Vagina (tissue), 2 donors: Measurements from ENCODE around the gene ABCD4. TPM values are rescaled to one million over a fixed set of nuclear protein-coding genes. Genes with fewer than 3 reads are reported as not detected.

ENCODE experiments used
- DNase-seq, 2 donors: peaks; one replicate each; pipeline ENCODE4 v3.0.0-alpha.2; 2017; ENCODE audit errors: extremely low spot score in 2 of 2
- H3K27ac ChIP-seq: fragments of 200-600 bp; sonication (generic); one replicate; pipeline ENCODE4 v1.5.1; 2019
- H3K27me3 ChIP-seq: fragments of 200-600 bp; sonication (generic); one replicate; pipeline ENCODE4 v1.5.1; 2019
- H3K36me3 ChIP-seq, 2 donors: fragments of 200-600 bp; sonication (generic); one replicate each; pipeline ENCODE4 v1.5.1; 2017 to 2019
- H3K4me1 ChIP-seq: fragments of 200-600 bp; sonication (generic); one replicate; pipeline ENCODE4 v1.5.1; 2019
- H3K4me3 ChIP-seq, 2 donors: fragments of 200-600 bp; sonication (generic); 1 replicate in 1 of 2; 2 replicates in 1 of 2; pipeline ENCODE4 v1.5.1; 2016 to 2019
- H3K9me3 ChIP-seq: fragments of 200-600 bp; sonication (generic); one replicate; pipeline ENCODE4 v1.5.1; 2019
- CTCF ChIP-seq, 3 experiments: fragments of 450-650 bp in 2 of 3; fragments of 200-600 bp in 1 of 3; sonication (generic) in 1 of 3; IDR thresholded peaks; one replicate each; pipeline ENCODE4 v1.5.1; 2017 to 2019; ENCODE audit warnings: antibody characterized with exemption in 3 of 3, mild to moderate bottlenecking in 2 of 3, moderate library complexity in 2 of 3
- POLR2A ChIP-seq, 2 donors: fragments of 450-650 bp; IDR thresholded peaks; one replicate each; pipeline ENCODE4 v1.6.1; 2017; ENCODE audit warnings: antibody characterized with exemption in 2 of 2, mild to moderate bottlenecking in 2 of 2, moderate library complexity in 2 of 2
- POLR2AphosphoS5 ChIP-seq, 2 donors: sonication (generic); formaldehyde crosslinking; IDR thresholded peaks; one replicate each; pipeline ENCODE4 v1.9.0; 2017; ENCODE audit warnings: antibody characterized with exemption in 2 of 2, mild to moderate bottlenecking in 2 of 2, low read depth in 1 of 2; ENCODE audit not compliant: insufficient read depth in 1 of 2
- intact Hi-C: fragments of 100-400 bp; cut with DNase I; formaldehyde crosslinking; loops from one replicate; pipeline ENCODE4 v1.15.1; 2023
- total RNA-seq: library from RNA; depleted of rRNA; stranded (reverse); fragments of >200 nt; gene quantifications from one replicate; pipeline ENCODE4 v1.2.3, GENCODE V29; 2016

ABCD4 gene
- total RNA-seq, 1 donor from 2014 or later: 52.3 TPM

- TF ChIP-seq POLR2AphosphoS5 (IDR thresholded peaks at IDR 0.05; ENCODE audit: insufficient read depth in 1 of 2, low read depth in 1 of 2) (no peak), CTCF (IDR thresholded peaks at IDR 0.05) (no peak), POLR2A (IDR thresholded peaks at IDR 0.05) (no peak)
- H3K4me1 ChIP-seq: no peaks in the 10 kb centered on the region
- no peaks in the 10 kb centered on the region for H3K27me3 ChIP-seq
- no peak overlapping the region for H3K27ac ChIP-seq
- no peak for DNase-seq
- no peak overlapping the region for H3K4me3 ChIP-seq
- intact Hi-C loops: no loop called here
- no peaks in the 10 kb centered on the region for H3K9me3 ChIP-seq
- no peaks in the 10 kb centered on the region for H3K36me3 ChIP-seq
Observed at GRCh38 chr14:74267588-74267987, 35.1 kb downstream of the ABCD4 start.

- Histone ChIP-seq H3K9me3 (no peaks in the 10 kb centered on the region), H3K4me1 (no peaks in the 10 kb centered on the region), H3K4me3 (no peak overlapping the region), H3K27me3 (no peaks in the 10 kb centered on the region), H3K27ac (no peak overlapping the region), H3K36me3 (no peaks in the 10 kb centered on the region)
- intact Hi-C loops: no loop called here
- DNase-seq: no peak
- TF ChIP-seq POLR2AphosphoS5 (IDR thresholded peaks at IDR 0.05; ENCODE audit: insufficient read depth in 1 of 2, low read depth in 1 of 2) (no peak), POLR2A (IDR thresholded peaks at IDR 0.05) (no peak), CTCF (IDR thresholded peaks at IDR 0.05) (no peak)
Observed at GRCh38 chr14:74265301-74265965, 37.3 kb downstream of the ABCD4 start.

GRCh38 chr14:74263921-74264320, 38.8 kb downstream of the ABCD4 start:
- Histone ChIP-seq H3K4me3 (no peak overlapping the region), H3K27ac (no peak overlapping the region), H3K4me1 (no peaks in the 10 kb centered on the region), H3K9me3 (no peaks in the 10 kb centered on the region), H3K27me3 (no peaks in the 10 kb centered on the region), H3K36me3 (no peaks in the 10 kb centered on the region)
- TF ChIP-seq POLR2AphosphoS5 (IDR thresholded peaks at IDR 0.05; ENCODE audit: insufficient read depth in 1 of 2, low read depth in 1 of 2) (no peak), CTCF (IDR thresholded peaks at IDR 0.05) (no peak), POLR2A (IDR thresholded peaks at IDR 0.05) (no peak)
- intact Hi-C loops: no loop called here
- no peak for DNase-seq

- DNase-seq: no peak
- Histone ChIP-seq H3K27ac (no peak overlapping the region), H3K36me3 (no peaks in the 10 kb centered on the region), H3K4me1 (peaks cover 5% of the 10 kb centered on the region), H3K27me3 (no peaks in the 10 kb centered on the region), H3K9me3 (no peaks in the 10 kb centered on the region), H3K4me3 (no peak overlapping the region)
- TF ChIP-seq CTCF (IDR thresholded peaks at IDR 0.05) (no peak), POLR2A (IDR thresholded peaks at IDR 0.05) (no peak), POLR2AphosphoS5 (IDR thresholded peaks at IDR 0.05; ENCODE audit: insufficient read depth in 1 of 2, low read depth in 1 of 2) (no peak)
- intact Hi-C loops: no loop called here
Observed at GRCh38 chr14:74263181-74263580, 39.6 kb downstream of the ABCD4 start.

- no peaks in the 10 kb centered on the region for H3K36me3 ChIP-seq
- no peaks in the 10 kb centered on the region for H3K27me3 ChIP-seq
- no peak for TF ChIP-seq CTCF (IDR thresholded peaks at IDR 0.05)
- no peak for TF ChIP-seq POLR2AphosphoS5 (IDR thresholded peaks at IDR 0.05; ENCODE audit: insufficient read depth in 1 of 2, low read depth in 1 of 2)
- no peak for TF ChIP-seq POLR2A (IDR thresholded peaks at IDR 0.05)
- no peak for DNase-seq
- no peaks in the 10 kb centered on the region for H3K9me3 ChIP-seq
- H3K4me1 ChIP-seq: peaks cover 14% of the 10 kb centered on the region
- no peak overlapping the region for H3K27ac ChIP-seq
- intact Hi-C loops: no loop called here
- no peak overlapping the region for H3K4me3 ChIP-seq
Observed at GRCh38 chr14:74262076-74262475, 40.7 kb downstream of the ABCD4 start.
